K562 (cell line): Measurements from ENCODE around the gene SOBP. TPM values are rescaled to one million over a fixed set of nuclear protein-coding genes. Genes with fewer than 3 reads are reported as not detected.

Experiments used
- ATAC-seq: fragments of 200-7000 bp; cut with Tn5 transposase; 3 replicates; pipeline ENCODE4 v1.9.1; 2020; ENCODE audit warnings: moderate library complexity
- BruUV-seq: library from RNA; stranded (reverse); fragments of 400-500 nt; replicated peaks from 2 replicates; lab custom pipeline; 2021; lab: Mats Ljungman, UMichigan
- CTCF ChIA-PET: fragments of 300-600 bp; formaldehyde crosslinking; extraction: SDS; loops from one replicate; lab custom pipeline; 2021; ENCODE audit warnings: low intra/inter-chr PET ratio; lab: Yijun Ruan, JAX
- POLR2A ChIA-PET: fragments of 300-600, 350-650 bp; sonication (Branson Sonifier 250); formaldehyde crosslinking; extraction: SDS; loops from one replicate; lab custom pipeline; 2021; ENCODE audit warnings: antibody characterized with exemption, inconsistent platforms; lab: Yijun Ruan, JAX
- DNase-seq, 4 experiments: peaks; one replicate each; pipeline versions ENCODE4 v3.0.0 to v3.0.0-alpha.2; 2011 to 2018; ENCODE audit warnings: low spot score in 3 of 4, mixed read lengths in 3 of 4; ENCODE audit errors: extremely low read depth in 1 of 4
- FAIRE-seq: peaks from 2 replicates; lab custom pipeline; 2011; peaks lifted over from hg19 to GRCh38; lab: Jason Lieb, UNC
- H2AFZ ChIP-seq: 2 replicates; pipeline ENCODE4 v1.6.0; 2011; ENCODE audit warnings: low read depth, low read length, control low read depth, inconsistent platforms
- H3K27ac ChIP-seq: fragments of 200-600 bp; 3 replicates; pipeline ENCODE4 v1.8.0; 2011; ENCODE audit warnings: low read depth, mild to moderate bottlenecking, control low read depth, inconsistent platforms, low read length, moderate library complexity, mixed read lengths; ENCODE audit errors: extremely low read depth
- H3K27me3 ChIP-seq, 2 experiments: fragments of 300-600 bp in 1 of 2; 2 replicates in 1 of 2; 3 replicates in 1 of 2; pipeline versions ENCODE4 v1.6.0 to v1.8.0; 2011; ENCODE audit warnings: inconsistent platforms in 2 of 2, low read length in 2 of 2, mild to moderate bottlenecking in 1 of 2, mixed read lengths in 1 of 2, moderate library complexity in 1 of 2; ENCODE audit not compliant: control insufficient read depth in 2 of 2, insufficient read depth in 2 of 2
- H3K36me3 ChIP-seq: fragments of 300-600 bp; 3 replicates; pipeline ENCODE4 v1.8.0; 2011; ENCODE audit warnings: mild to moderate bottlenecking, low read length, inconsistent platforms; ENCODE audit not compliant: control insufficient read depth, insufficient read depth
- H3K4me1 ChIP-seq, 2 experiments: fragments of 200-600 bp in 1 of 2; replicated peaks in 1 of 2; 2 replicates in 1 of 2; 3 replicates in 1 of 2; pipeline versions ENCODE4 v1.5.1 to v1.8.0; 2011; ENCODE audit warnings: inconsistent platforms in 2 of 2, low read length in 2 of 2, mild to moderate bottlenecking in 1 of 2, mixed read lengths in 1 of 2, moderate library complexity in 1 of 2; ENCODE audit not compliant: control insufficient read depth in 2 of 2, insufficient read depth in 2 of 2
- H3K4me2 ChIP-seq: 2 replicates; pipeline ENCODE4 v1.6.1; 2011; ENCODE audit warnings: low read length, control low read depth, inconsistent platforms, mixed read lengths; ENCODE audit not compliant: insufficient read depth
- H3K4me3 ChIP-seq: fragments of 200-600 bp; sonication (generic), shearing (Covaris generic); 2 replicates; pipeline ENCODE4 v1.5.1; 2016; ENCODE audit warnings: control low read depth, inconsistent platforms
- H3K79me2 ChIP-seq: fragments of 200-600 bp; 3 replicates; pipeline ENCODE4 v1.8.0; 2011; ENCODE audit warnings: low read length, inconsistent platforms; ENCODE audit not compliant: control insufficient read depth, insufficient read depth
- H3K9ac ChIP-seq, 2 experiments: 2 replicates each; pipeline versions ENCODE4 v1.6.0 to v1.6.1; 2011; ENCODE audit warnings: low read depth in 2 of 2, low read length in 2 of 2, control low read depth in 1 of 2, inconsistent platforms in 1 of 2, mild to moderate bottlenecking in 1 of 2, mixed read lengths in 1 of 2; ENCODE audit not compliant: insufficient read depth in 1 of 2
- H3K9me1 ChIP-seq: one replicate; pipeline ENCODE4 v1.6.0; 2011; ENCODE audit warnings: inconsistent platforms, mild to moderate bottlenecking, low read length, moderate library complexity; ENCODE audit not compliant: control insufficient read depth, insufficient read depth
- H3K9me3 ChIP-seq: replicated peaks from 2 replicates; pipeline ENCODE4 v1.5.1; 2011; ENCODE audit warnings: low read depth, low read length, inconsistent platforms; ENCODE audit not compliant: control insufficient read depth, insufficient read depth
- H4K20me1 ChIP-seq: replicated peaks from 2 replicates; pipeline ENCODE4 v1.6.1; 2011; ENCODE audit warnings: low read length, inconsistent platforms, mixed read lengths; ENCODE audit not compliant: control insufficient read depth, insufficient read depth
- BRF1 ChIP-seq: IDR thresholded peaks from 3 replicates; pipeline ENCODE4 v1.6.1; 2011; ENCODE audit warnings: borderline replicate concordance, mild to moderate bottlenecking; ENCODE audit not compliant: insufficient read length; ENCODE audit errors: extremely low read depth
- EZH2 ChIP-seq: IDR thresholded peaks from 2 replicates; pipeline ENCODE4 v1.6.1; 2012; ENCODE audit warnings: low read depth, mild to moderate bottlenecking, inconsistent platforms, low read length, borderline replicate concordance
- HDGF ChIP-seq: fragments of 450-650 bp; IDR thresholded peaks from 2 replicates; pipeline ENCODE4 v1.6.1; 2016
- MYBL2 ChIP-seq, 2 experiments: fragments of 450-650 bp in 1 of 2; sonication (generic) in 1 of 2; formaldehyde crosslinking in 1 of 2; IDR thresholded peaks; 2 replicates each; pipeline versions ENCODE4 v1.6.1 to v1.8.1; 2017 to 2022; ENCODE audit warnings: borderline replicate concordance in 1 of 2, inconsistent platforms in 1 of 2, low read depth in 1 of 2, mild to moderate bottlenecking in 1 of 2, missing genetic modification reagents in 1 of 2, moderate library complexity in 1 of 2
- NEUROD1 ChIP-seq: fragments of 150-350 bp; IDR thresholded peaks from 2 replicates; pipeline ENCODE4 v1.6.1; 2014; ENCODE audit warnings: borderline replicate concordance, low read length, low read depth; ENCODE audit not compliant: partially characterized antibody
- RFX1 ChIP-seq: fragments of 450-650 bp; IDR thresholded peaks from 2 replicates; pipeline ENCODE4 v1.6.1; 2016; ENCODE audit warnings: mild to moderate bottlenecking, moderate library complexity
- STAT5A ChIP-seq: IDR thresholded peaks from 2 replicates; pipeline ENCODE4 v1.6.1; 2012; ENCODE audit warnings: low read length, inconsistent platforms, borderline replicate concordance
- ZC3H11A ChIP-seq: IDR thresholded peaks from 2 replicates; pipeline ENCODE4 v1.6.1; 2012; ENCODE audit warnings: low read depth, low read length, improper control_type of control experiment
- WGBS: fragments of 100-300 bp; shearing (Covaris generic); methylation state at CpG from one replicate; pipeline ENCODE4 v1.1.6; 2016; ENCODE audit warnings: low coverage, mixed read lengths; ENCODE audit not compliant: insufficient coverage; ENCODE audit errors: missing lambda C conversion rate; 5-methylcytosine and 5-hydroxymethylcytosine counted together
- in situ Hi-C: fragments of 300-500 bp; cut with MboI; formaldehyde crosslinking; loops from 4 replicates; pipeline ENCODE4 v1.15.0; 2018; ENCODE audit warnings: inconsistent platforms, mixed read lengths
- intact Hi-C: fragments of 100-400 bp; cut with micrococcal nuclease; formaldehyde crosslinking; loops from 2 replicates; pipeline ENCODE4 v1.14.2; 2022
- polyA plus RNA-seq, 8 experiments: library from polyadenylated mRNA; depleted of rRNA in 4 of 8; stranded (reverse) in 5 of 8; unstranded in 3 of 8; fragments of >200 nt; fragmentation: Nextera tagmentation in 2 of 8; fragmentation: Illumina TruSeq in 1 of 8; extraction: Ambion mirVana in 2 of 8; extraction: Trizol in 1 of 8; gene quantifications; 2 replicates each; pipeline versions ENCODE4 v1.2.1 to v1.2.3, GENCODE V29; 2011 to 2014; ENCODE audit warnings: inconsistent platforms in 1 of 8, missing spikeins in 1 of 8
- total RNA-seq, 7 experiments: library from RNA; depleted of rRNA in 6 of 7; stranded (reverse); fragments of >200 nt in 6 of 7; fragmentation: Illumina TruSeq in 2 of 7; extraction: Trizol in 2 of 7; gene quantifications; 2 replicates each; pipeline versions ENCODE4 v1.2.1 to v1.2.3, GENCODE V29; 2011 to 2021; ENCODE audit warnings: low replicate concordance in 1 of 7

The SOBP gene
- total and polyA plus RNA-seq, 9 of the 15 experiments (the other 6 are each of a cell fraction or from before 2014, with no cell fraction given), result 0.16 TPM; not detected in 8

DNA sequence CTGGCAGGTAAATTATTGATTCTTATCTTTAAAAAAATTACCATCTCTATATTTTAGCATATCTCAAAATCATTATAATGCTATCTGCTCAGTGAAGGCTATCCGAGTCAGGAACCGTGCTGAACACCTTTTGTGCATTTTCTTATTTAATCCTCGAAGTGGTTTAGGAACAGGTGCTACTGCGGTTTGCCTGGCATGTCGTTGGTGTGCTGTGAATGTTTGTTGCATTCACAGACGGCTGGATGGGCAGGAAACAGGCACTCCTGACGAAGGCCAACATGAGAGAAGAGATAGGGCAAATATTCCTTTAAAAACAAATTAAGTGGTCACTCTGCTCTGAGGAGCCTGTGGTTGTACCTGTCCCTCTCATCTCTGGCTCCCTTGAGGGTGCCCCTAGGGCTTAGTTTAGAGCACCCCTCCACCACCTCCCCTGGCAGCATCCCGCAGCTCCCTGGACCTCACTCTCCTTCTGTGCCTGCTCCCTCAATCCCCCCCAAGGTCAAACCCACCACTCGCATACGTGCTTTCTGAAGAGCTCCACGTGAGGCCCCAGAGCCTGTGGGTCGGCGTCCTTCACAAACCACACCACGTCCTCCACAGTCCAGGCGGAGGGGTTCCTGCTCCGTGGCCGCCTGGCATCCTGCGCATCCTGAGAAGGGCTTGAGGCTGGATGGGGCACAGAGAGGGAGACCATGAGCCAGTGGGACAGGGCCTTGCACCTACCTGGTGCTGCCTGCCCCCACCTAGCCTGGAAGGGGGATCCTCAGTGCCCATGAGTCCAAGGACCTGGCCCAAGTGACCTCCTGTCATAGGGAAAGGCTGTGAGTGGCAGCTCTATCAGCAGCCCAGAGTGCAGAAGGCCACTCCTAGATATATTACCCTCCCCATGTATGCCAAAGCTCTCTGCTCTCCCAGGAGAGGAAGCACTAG, 217.7 kb downstream of the SOBP start:
- TF ChIP-seq HDGF, result no peak
- TF ChIP-seq NEUROD1, result no peak
- no peak for TF ChIP-seq MYBL2 (IDR thresholded peaks at IDR 0.05; ENCODE audit: low read depth)
- TF ChIP-seq MYBL2 (CRISPR knock-in tag; IDR thresholded peaks at IDR 0.05; ENCODE audit: borderline replicate concordance), result no peak
- TF ChIP-seq ZC3H11A, result no peak
- TF ChIP-seq RFX1, result no peak
- no peak for TF ChIP-seq BRF1
- no peak for TF ChIP-seq EZH2
- TF ChIP-seq STAT5A, result no peak
- Histone ChIP-seq H3K9ac (no peak overlapping the region; a peak in 1 of 4 replicates), H3K36me3 (no peaks in the 10 kb centered on the region), H3K27ac (no peak overlapping the region), H3K4me2 (no peak overlapping the region), H3K9me1 (no peaks in the 10 kb centered on the region), H3K9me3 (no peaks in the 10 kb centered on the region), H3K27me3 (peaks cover under 1 to 33% of the 10 kb centered on the region in 2 experiments), H3K4me3 (no peak overlapping the region), H3K4me1 (no peaks in the 10 kb centered on the region), H4K20me1 (no peaks in the 10 kb centered on the region), H3K79me2 (no peaks in the 10 kb centered on the region), H2AFZ (no peak overlapping the region)
- ChIA-PET POLR2A (no interaction called here), CTCF (no interaction called here)
- BruUV-seq, result no TSS peak
- WGBS, result 2% methylated on average over 18 of the region's 18 CpGs
- FAIRE-seq (no peak), DNase-seq (no peak), ATAC-seq (no peak)
- in situ Hi-C loops, result no loop called here
- intact Hi-C loops, result no loop called here
